Mesenchymal stem cell (in vitro differentiated cells and primary cell): ENCODE results near the gene COG4.

ENCODE experiments used
- DNase-seq: peaks from one replicate; pipeline ENCODE4 v3.0.0-alpha.2; 2013
- H2AFZ ChIP-seq: one replicate; pipeline ENCODE4 v1.6.1; 2013; ENCODE audit warnings: low read depth, mild to moderate bottlenecking, control low read depth, inconsistent platforms, low read length, moderate library complexity
- H2AK5ac ChIP-seq: 2 replicates; pipeline ENCODE4 v1.6.1; 2013; ENCODE audit warnings: low read length, moderate library complexity, mild to moderate bottlenecking, inconsistent platforms; ENCODE audit not compliant: severe bottlenecking
- H2BK120ac ChIP-seq: one replicate; pipeline ENCODE4 v1.6.1; 2013; ENCODE audit warnings: low read depth, mild to moderate bottlenecking, inconsistent platforms, low read length, moderate library complexity
- H2BK12ac ChIP-seq, 2 experiments: one replicate each; pipeline ENCODE4 v1.6.1; 2013; ENCODE audit warnings: inconsistent platforms in 2 of 2, low read length in 2 of 2, mild to moderate bottlenecking in 2 of 2, moderate library complexity in 2 of 2, control low read depth in 1 of 2
- H2BK15ac ChIP-seq: one replicate; pipeline ENCODE4 v1.6.1; 2013; ENCODE audit warnings: mild to moderate bottlenecking, low read depth, inconsistent platforms; ENCODE audit not compliant: poor library complexity, severe bottlenecking
- H2BK5ac ChIP-seq: 2 replicates; pipeline ENCODE4 v1.6.1; 2013; ENCODE audit warnings: low read depth, mild to moderate bottlenecking, low read length, control low read depth, inconsistent platforms; ENCODE audit not compliant: poor library complexity, severe bottlenecking
- H3K14ac ChIP-seq, 2 experiments: one replicate each; pipeline ENCODE4 v1.6.1; 2013; ENCODE audit warnings: inconsistent platforms in 2 of 2, low read length in 2 of 2, control low read depth in 1 of 2, mild to moderate bottlenecking in 1 of 2, moderate library complexity in 1 of 2
- H3K18ac ChIP-seq, 2 experiments: one replicate each; pipeline ENCODE4 v1.6.1; 2013; ENCODE audit warnings: inconsistent platforms in 2 of 2, low read length in 2 of 2, control low read depth in 1 of 2, low read depth in 1 of 2, mild to moderate bottlenecking in 1 of 2
- H3K23ac ChIP-seq, 2 experiments: one replicate each; pipeline ENCODE4 v1.6.1; 2013; ENCODE audit warnings: inconsistent platforms in 2 of 2, low read length in 2 of 2, mild to moderate bottlenecking in 2 of 2, moderate library complexity in 2 of 2, control low read depth in 1 of 2
- H3K27ac ChIP-seq: 2 replicates; pipeline ENCODE4 v1.5.1; 2013; ENCODE audit warnings: mild to moderate bottlenecking, moderate library complexity, low read length, control low read depth, inconsistent platforms; ENCODE audit not compliant: poor library complexity, severe bottlenecking
- H3K27me3 ChIP-seq, 2 experiments: 2 replicates each; pipeline versions ENCODE4 v1.6.1 to v1.7.0; 2013; ENCODE audit warnings: low read length in 2 of 2, mild to moderate bottlenecking in 2 of 2, moderate library complexity in 2 of 2, control low read depth in 1 of 2, inconsistent platforms in 1 of 2; ENCODE audit not compliant: control insufficient read depth in 1 of 2, insufficient read depth in 1 of 2
- H3K36me3 ChIP-seq, 2 experiments: 2 replicates each; pipeline versions ENCODE4 v1.6.1 to v1.7.0; 2013; ENCODE audit warnings: low read length in 2 of 2, control low read depth in 1 of 2, inconsistent platforms in 1 of 2, low read depth in 1 of 2, mild to moderate bottlenecking in 1 of 2; ENCODE audit not compliant: insufficient read depth in 2 of 2, control insufficient read depth in 1 of 2
- H3K4ac ChIP-seq, 2 experiments: one replicate each; pipeline ENCODE4 v1.6.1; 2013; ENCODE audit warnings: inconsistent platforms in 2 of 2, low read length in 2 of 2, mild to moderate bottlenecking in 2 of 2, moderate library complexity in 2 of 2, control low read depth in 1 of 2, low read depth in 1 of 2
- H3K4me1 ChIP-seq: 2 replicates; pipeline ENCODE4 v1.6.1; 2013; ENCODE audit warnings: low read depth, low read length, control low read depth; ENCODE audit not compliant: control insufficient read depth, insufficient read depth
- H3K4me2 ChIP-seq: 2 replicates; pipeline ENCODE4 v1.6.1; 2013; ENCODE audit warnings: low read length, mild to moderate bottlenecking, inconsistent platforms; ENCODE audit not compliant: poor library complexity, severe bottlenecking
- H3K4me3 ChIP-seq, 2 experiments: 2 replicates each; pipeline versions ENCODE4 v1.5.1 to v1.7.0; 2013; ENCODE audit warnings: low read length in 2 of 2, mild to moderate bottlenecking in 2 of 2, control low read depth in 1 of 2, low read depth in 1 of 2; ENCODE audit not compliant: insufficient read depth in 1 of 2
- H3K79me1 ChIP-seq: replicated peaks from 2 replicates; pipeline ENCODE4 v1.6.1; 2013; ENCODE audit warnings: mild to moderate bottlenecking, control low read depth, low read length, inconsistent platforms; ENCODE audit not compliant: poor library complexity, severe bottlenecking
- H3K9ac ChIP-seq: 2 replicates; pipeline ENCODE4 v1.7.0; 2013; ENCODE audit warnings: mild to moderate bottlenecking, low read length, moderate library complexity
- H3K9me3 ChIP-seq: 2 replicates; pipeline ENCODE4 v1.7.0; 2013; ENCODE audit warnings: mild to moderate bottlenecking, low read length; ENCODE audit not compliant: control insufficient read depth
- H4K8ac ChIP-seq: one replicate; pipeline ENCODE4 v1.6.1; 2013; ENCODE audit warnings: inconsistent platforms, mild to moderate bottlenecking, low read length, moderate library complexity
- H4K91ac ChIP-seq: one replicate; pipeline ENCODE4 v1.6.1; 2013; ENCODE audit warnings: mild to moderate bottlenecking, low read length, inconsistent platforms
- WGBS: methylation state at CpG from one replicate; pipeline ENCODE4 v1.1.7; 2013; ENCODE audit warnings: mixed read lengths; 5-methylcytosine and 5-hydroxymethylcytosine counted together

The COG4 gene

DNA sequence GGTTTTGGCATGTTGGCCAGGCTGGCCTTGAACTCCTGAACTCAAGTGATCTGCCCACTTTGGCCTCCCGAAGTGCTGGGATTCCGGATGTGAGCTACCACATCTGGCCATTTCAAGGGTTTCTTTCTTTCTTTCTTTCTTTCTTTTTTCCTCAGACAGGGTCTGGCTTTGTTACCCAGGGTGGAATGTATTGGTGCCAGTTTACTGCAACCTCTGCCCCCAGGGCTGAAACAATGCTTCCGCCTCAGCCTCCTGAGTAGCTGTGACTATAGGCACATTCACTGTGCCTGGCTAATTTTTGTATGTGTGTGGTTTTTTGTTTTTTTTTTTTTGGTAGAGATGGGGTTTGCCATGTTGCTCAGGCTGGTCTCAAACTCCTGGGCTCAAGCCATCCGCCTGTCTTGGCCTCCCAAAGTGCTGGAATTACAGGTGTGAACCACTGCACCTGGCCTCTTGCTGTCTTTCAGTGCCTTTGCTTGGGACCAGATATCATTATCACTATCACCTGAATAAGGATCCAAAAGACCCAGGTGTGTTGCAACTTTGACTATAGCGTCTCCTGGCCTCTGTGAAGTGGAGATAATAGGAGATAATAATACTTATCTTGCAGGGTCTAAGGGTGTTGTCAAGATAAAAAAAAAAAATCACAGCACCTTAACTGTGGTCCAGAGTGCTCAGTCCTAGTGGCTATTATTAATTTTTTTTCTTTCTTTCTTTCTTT lies 65.7 kb downstream of the COG4 start:
- H2AFZ ChIP-seq: no peak overlapping the region
- no peak overlapping the region for H3K9ac ChIP-seq
- peak overlapping the region; percentile 51 for H2AK5ac ChIP-seq
- H3K79me1 ChIP-seq: peaks cover 23% of the 10 kb centered on the region
- no peak overlapping the region for H2BK5ac ChIP-seq
- no peaks in the 10 kb centered on the region for H3K9me3 ChIP-seq
- no peak overlapping the region for H3K18ac ChIP-seq
- H3K36me3 ChIP-seq: no peaks in the 10 kb centered on the region
- H2BK15ac ChIP-seq: no peak overlapping the region
- H3K4me2 ChIP-seq: no peak overlapping the region
- no peak overlapping the region for H3K14ac ChIP-seq
- H4K91ac ChIP-seq: no peak overlapping the region
- H3K23ac ChIP-seq: no peak overlapping the region
- DNase-seq: no peak
- no peak overlapping the region for H3K4ac ChIP-seq
- H2BK12ac ChIP-seq: no peak overlapping the region
- no peak overlapping the region for H2BK120ac ChIP-seq
- 93% methylated on average over 5 of the region's 5 CpGs for WGBS
- no peaks in the 10 kb centered on the region for H3K27me3 ChIP-seq
- H3K4me3 ChIP-seq: no peak overlapping the region
- peaks cover 14% of the 10 kb centered on the region for H3K4me1 ChIP-seq
- H4K8ac ChIP-seq: no peak overlapping the region
- no peak overlapping the region for H3K27ac ChIP-seq

DNA sequence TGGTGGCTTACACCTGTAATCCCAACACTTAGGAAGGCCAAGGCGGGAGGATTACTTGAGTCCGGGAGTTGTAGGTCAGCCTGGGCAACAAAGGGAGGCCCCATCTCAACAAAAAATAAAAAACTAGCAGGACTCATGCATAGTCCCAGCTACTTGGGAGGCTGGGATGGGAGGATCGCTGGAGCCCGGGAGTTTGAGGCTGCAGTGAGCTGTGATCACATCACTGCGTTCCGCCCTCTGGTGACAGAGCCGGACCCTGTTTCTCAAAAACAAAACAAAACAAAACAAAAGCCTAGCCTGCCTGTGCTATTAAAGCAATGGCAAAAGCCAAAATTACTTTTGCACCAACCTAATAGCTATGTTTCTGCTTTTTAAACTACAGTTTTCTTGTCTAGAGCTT lies 67.4 kb downstream of the COG4 start:
- H2BK120ac ChIP-seq: peak overlapping the region; percentile 19
- DNase-seq: no peak
- no peak overlapping the region for H2BK12ac ChIP-seq
- H3K4me1 ChIP-seq: peaks cover 7% of the 10 kb centered on the region
- no peak overlapping the region for H3K9ac ChIP-seq
- H3K79me1 ChIP-seq: peaks cover 15% of the 10 kb centered on the region
- H3K27ac ChIP-seq: no peak overlapping the region
- no peak overlapping the region for H3K4me2 ChIP-seq
- H3K36me3 ChIP-seq: no peaks in the 10 kb centered on the region
- H2AFZ ChIP-seq: no peak overlapping the region
- H3K14ac ChIP-seq: no peak overlapping the region
- no peak overlapping the region for H4K8ac ChIP-seq
- no peak overlapping the region for H2BK5ac ChIP-seq
- WGBS: 89% methylated on average over 6 of the region's 7 CpGs
- H3K23ac ChIP-seq: no peak overlapping the region
- H3K9me3 ChIP-seq: no peaks in the 10 kb centered on the region
- no peaks in the 10 kb centered on the region for H3K27me3 ChIP-seq
- no peak overlapping the region for H3K4ac ChIP-seq
- no peak overlapping the region for H2BK15ac ChIP-seq
- H4K91ac ChIP-seq: no peak overlapping the region
- no peak overlapping the region for H2AK5ac ChIP-seq
- no peak overlapping the region for H3K4me3 ChIP-seq
- no peak overlapping the region for H3K18ac ChIP-seq

DNA sequence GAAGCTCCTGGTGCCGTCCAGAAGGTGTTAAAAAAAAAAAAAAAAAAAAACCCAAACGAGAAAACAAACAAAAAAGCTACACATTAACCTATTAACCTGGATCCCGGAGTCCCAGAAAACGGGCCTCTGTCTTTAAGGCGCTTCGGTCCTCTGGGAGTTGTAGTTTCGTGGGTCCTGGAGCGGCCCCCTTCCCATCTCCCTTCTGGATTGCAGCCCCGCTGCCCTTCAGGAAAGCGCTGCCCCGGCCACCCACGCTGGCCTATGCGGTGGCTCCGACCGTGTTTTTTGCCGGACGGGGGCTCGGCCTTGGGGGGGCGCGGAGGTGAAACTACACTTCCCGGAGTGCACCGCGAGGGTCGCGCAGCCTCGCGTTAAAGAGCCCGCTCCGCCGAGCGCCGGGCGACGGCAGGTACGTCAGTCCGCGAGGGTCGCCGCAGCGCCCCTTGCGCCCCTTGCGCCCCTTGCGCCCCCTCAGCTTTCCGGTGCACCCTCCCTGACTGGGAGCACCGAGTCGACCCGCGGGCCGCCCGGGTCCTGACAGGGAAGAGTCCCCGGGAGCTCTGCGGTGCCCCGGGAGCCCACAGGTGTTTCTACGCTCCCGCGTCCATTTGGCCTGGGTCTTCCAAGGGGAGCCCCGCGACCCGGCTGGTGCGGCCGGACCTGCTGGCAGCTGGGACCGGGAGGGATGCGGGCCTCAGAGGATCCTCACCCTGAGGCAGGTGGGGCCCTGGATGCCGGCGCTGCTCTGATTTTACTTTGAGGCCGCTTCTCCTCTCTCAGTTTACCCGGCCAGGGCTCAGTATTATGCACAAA lies 68.9 kb downstream of the COG4 start, which contains the start of gene FCSK:
Gene FCSK (plus strand): TSS at position 374 of the 813 bp plus-strand sequence. CDS start 8,596 bp downstream, outside the sequence.
- Histone ChIP-seq H3K4me1 (peaks cover 2% of the 10 kb centered on the region), H2BK15ac (peak within 1 kb of the TSS; percentile 95), H3K23ac (peak within 1 kb of the TSS in 1 of 2 experiments; percentile 96), H2AFZ (peak within 1 kb of the TSS; percentile 96), H3K4me2 (peak within 1 kb of the TSS; percentile 91), H2BK5ac (peak within 1 kb of the TSS; percentile 99), H2BK120ac (peak within 1 kb of the TSS; percentile 99), H3K9me3 (no peaks in the 10 kb centered on the region), H3K27me3 (no peaks in the 10 kb centered on the region), H3K18ac (peak within 1 kb of the TSS; percentile 93 to 100), H3K79me1 (peaks cover 12% of the 10 kb centered on the region), H4K8ac (peak within 1 kb of the TSS; percentile 93), H3K4me3 (peak within 1 kb of the TSS; percentile 86 to 92), H3K9ac (peak within 1 kb of the TSS; percentile 97), H3K4ac (peak within 1 kb of the TSS; percentile 49 to 99), H3K36me3 (no peaks in the 10 kb centered on the region), H2AK5ac (no peak within 1 kb of the TSS), H4K91ac (peak within 1 kb of the TSS; percentile 90), H3K27ac (peak within 1 kb of the TSS; percentile 93), H2BK12ac (peak within 1 kb of the TSS; percentile 51 to 100), H3K14ac (peak within 1 kb of the TSS; percentile 83 to 100)
- peak; percentile 82 for DNase-seq
- under 1% methylated on average over 67 of the region's 67 CpGs for WGBS

DNA sequence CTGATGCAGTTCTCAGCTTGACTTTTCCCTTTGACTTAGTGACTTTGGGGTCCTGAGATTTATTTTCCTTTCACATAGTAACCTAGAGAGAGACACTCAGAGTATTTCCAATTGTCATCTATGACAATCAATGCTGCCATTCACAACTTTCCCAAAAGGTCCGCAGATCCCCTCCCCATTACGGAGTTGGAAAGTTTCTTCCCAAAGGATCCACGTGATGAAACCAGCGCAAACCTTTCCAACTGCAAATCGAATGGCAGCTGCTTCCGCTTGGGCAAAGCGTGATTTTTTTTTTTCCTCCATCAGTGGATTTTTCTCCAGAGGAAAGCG lies 69.5 kb downstream of the COG4 start:
- peak overlapping the region; percentile 91 for H3K4me2 ChIP-seq
- peak overlapping the region; percentile 99 for H2BK5ac ChIP-seq
- no peak overlapping the region for H2BK12ac ChIP-seq
- H3K14ac ChIP-seq: no peak overlapping the region
- H3K9me3 ChIP-seq: no peaks in the 10 kb centered on the region
- H3K27me3 ChIP-seq: no peaks in the 10 kb centered on the region
- H2AK5ac ChIP-seq: no peak overlapping the region
- no peak for DNase-seq
- peak overlapping the region; percentile 97 for H3K9ac ChIP-seq
- peaks cover 11% of the 10 kb centered on the region for H3K79me1 ChIP-seq
- peak overlapping the region; percentile 93 for H3K27ac ChIP-seq
- peak overlapping the region; percentile 99 for H2BK120ac ChIP-seq
- peak overlapping the region in 1 of 2 experiments; percentile 16 for H3K4ac ChIP-seq
- H3K4me3 ChIP-seq: peak overlapping the region in 1 of 2 experiments; percentile 86
- no peak overlapping the region for H4K8ac ChIP-seq
- WGBS: 1% methylated on average over 8 of the region's 8 CpGs
- no peak overlapping the region for H2AFZ ChIP-seq
- no peak overlapping the region for H2BK15ac ChIP-seq
- peaks cover 2% of the 10 kb centered on the region for H3K4me1 ChIP-seq
- no peak overlapping the region for H3K23ac ChIP-seq
- peak overlapping the region in 1 of 2 experiments; percentile 40 for H3K18ac ChIP-seq
- no peak overlapping the region for H4K91ac ChIP-seq
- no peaks in the 10 kb centered on the region for H3K36me3 ChIP-seq
